ENCODE measurements around the gene SECTM1. TPM values are rescaled to one million over a fixed set of nuclear protein-coding genes. Genes with fewer than 3 reads are reported as not detected.

SECTM1 gene
- total and polyA plus RNA-seq, 9 of the 15 experiments (the other 6 are each of a cell fraction or from before 2014, with no cell fraction given): 0.11 to 0.46 (median 0.18) TPM; not detected in 6

DNA sequence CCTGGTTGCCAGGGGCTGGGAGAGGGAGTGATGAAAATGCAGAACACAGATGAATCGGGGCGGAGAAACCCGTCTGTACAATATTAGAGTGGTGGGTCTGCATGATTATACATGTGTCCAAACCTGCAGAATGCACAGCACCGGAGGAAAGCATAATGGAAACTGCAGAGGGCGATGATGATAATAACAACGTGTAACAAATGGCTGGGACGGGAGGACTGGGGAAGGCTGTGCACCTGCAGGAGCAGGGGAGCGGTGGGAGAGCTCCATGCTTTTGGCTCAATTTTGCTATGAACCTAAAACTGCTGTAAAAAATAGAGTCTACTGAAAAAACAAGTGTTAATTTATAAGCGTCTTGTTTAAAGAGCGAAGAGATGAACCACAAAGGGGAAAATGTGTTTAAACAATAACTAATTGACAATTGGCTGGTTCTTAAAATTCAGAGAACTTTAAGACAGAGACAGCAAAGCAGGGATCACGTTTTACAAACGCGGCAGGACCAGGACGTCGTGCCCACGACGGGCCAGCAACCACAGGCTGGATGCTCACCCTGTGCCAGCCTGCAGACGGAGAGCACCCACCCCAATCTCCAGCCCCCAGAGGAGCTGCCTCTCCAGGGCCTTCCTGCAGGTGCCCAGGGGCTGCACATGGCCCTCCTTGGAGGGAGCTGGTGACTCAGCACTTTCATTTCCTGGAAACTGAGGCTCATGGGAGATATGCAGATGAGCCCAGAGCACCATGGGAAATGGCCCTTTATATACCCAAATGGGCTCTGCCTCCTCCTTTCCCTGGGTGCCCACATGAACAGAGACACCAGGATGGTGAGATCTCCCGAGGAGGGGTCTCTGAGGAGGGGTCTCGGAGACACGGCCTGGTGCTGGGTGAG, 25.1 kb upstream of the SECTM1 start, which contains the start of gene TEX19 (continued):
- 0 out of 2 replicates have a peak, but pooled peaks have one; percentile 19 for TF ChIP-seq SP1 (CRISPR knock-in tag; IDR thresholded peaks at IDR 0.05)
- no peak for TF ChIP-seq ZNF551 (CRISPR knock-in tag; IDR thresholded peaks at IDR 0.05)
- TF ChIP-seq, protein P1, sequence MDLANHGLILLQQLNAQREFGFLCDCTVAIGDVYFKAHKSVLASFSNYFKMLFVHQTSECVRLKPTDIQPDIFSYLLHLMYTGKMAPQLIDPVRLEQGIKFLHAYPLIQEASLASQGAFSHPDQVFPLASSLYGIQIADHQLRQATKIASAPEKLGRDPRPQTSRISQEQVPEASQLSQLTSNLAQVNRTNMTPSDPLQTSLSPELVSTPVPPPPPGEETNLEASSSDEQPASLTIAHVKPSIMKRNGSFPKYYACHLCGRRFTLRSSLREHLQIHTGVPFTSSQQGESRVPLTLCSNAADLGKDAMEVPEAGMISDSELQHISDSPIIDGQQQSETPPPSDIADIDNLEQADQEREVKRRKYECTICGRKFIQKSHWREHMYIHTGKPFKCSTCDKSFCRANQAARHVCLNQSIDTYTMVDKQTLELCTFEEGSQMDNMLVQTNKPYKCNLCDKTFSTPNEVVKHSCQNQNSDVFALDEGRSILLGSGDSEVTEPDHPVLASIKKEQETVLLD (IDR thresholded peaks at IDR 0.05): peak; percentile 10; the same call in 1 of the 2 replicates
- TF ChIP-seq NONO (IDR thresholded peaks at IDR 0.05; ENCODE audit: low read depth in 2 of 2, low read length in 1 of 2): peak in 1 of 2 experiments; percentile 19; a peak in 1 of 4 replicates
- TF ChIP-seq, protein P2, sequence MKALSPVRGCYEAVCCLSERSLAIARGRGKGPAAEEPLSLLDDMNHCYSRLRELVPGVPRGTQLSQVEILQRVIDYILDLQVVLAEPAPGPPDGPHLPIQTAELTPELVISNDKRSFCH (CRISPR knock-in tag; IDR thresholded peaks at IDR 0.05): no peak
- TF ChIP-seq, protein P2 (tag; IDR thresholded peaks at IDR 0.05): peak; percentile 59; the same call in 1 of the 2 replicates
- no peak for TF ChIP-seq TEAD2 (tag; IDR thresholded peaks at IDR 0.05)
- TF ChIP-seq, protein P3, sequence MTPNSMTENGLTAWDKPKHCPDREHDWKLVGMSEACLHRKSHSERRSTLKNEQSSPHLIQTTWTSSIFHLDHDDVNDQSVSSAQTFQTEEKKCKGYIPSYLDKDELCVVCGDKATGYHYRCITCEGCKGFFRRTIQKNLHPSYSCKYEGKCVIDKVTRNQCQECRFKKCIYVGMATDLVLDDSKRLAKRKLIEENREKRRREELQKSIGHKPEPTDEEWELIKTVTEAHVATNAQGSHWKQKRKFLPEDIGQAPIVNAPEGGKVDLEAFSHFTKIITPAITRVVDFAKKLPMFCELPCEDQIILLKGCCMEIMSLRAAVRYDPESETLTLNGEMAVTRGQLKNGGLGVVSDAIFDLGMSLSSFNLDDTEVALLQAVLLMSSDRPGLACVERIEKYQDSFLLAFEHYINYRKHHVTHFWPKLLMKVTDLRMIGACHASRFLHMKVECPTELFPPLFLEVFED (CRISPR knock-in tag; conservative IDR thresholded peaks at IDR 0.05): no peak
- TF ChIP-seq SLC30A9 (CRISPR knock-in tag; IDR thresholded peaks at IDR 0.05): no peak
- peak; percentile 43; the same call in 1 of the 2 replicates for TF ChIP-seq ETV1 (tag; conservative IDR thresholded peaks at IDR 0.05; ENCODE audit: low read depth)
- peak; percentile 26 for TF ChIP-seq TBP (optimal IDR thresholded peaks at IDR 0.05; ENCODE audit: low read depth, low read length)
- TF ChIP-seq TOE1 (IDR thresholded peaks at IDR 0.05; ENCODE audit: borderline replicate concordance): peak; percentile 53; the same call in 1 of the 2 replicates
- 0 out of 2 replicates have a peak, but pooled peaks have one; percentile 31 for TF ChIP-seq TOE1 (CRISPR knock-in tag; IDR thresholded peaks at IDR 0.05; ENCODE audit: borderline replicate concordance, low read depth)
- no peak for TF ChIP-seq ZBTB1 (CRISPR knock-in tag; IDR thresholded peaks at IDR 0.05; ENCODE audit: borderline replicate concordance, low read depth)
- no peak for TF ChIP-seq SRF (CRISPR knock-in tag; IDR thresholded peaks at IDR 0.05)
- no peak for TF ChIP-seq SIRT6 (IDR thresholded peaks at IDR 0.05; ENCODE audit: low read depth, low read length)
- no peak for TF ChIP-seq PYGO2 (tag; IDR thresholded peaks at IDR 0.05)
- TF ChIP-seq HDAC8 (tag; IDR thresholded peaks at IDR 0.05): 0 out of 2 replicates have a peak, but pooled peaks have one; percentile 63
- TF ChIP-seq DPF2 (IDR thresholded peaks at IDR 0.05): 0 out of 2 replicates have a peak, but pooled peaks have one; percentile 28
- TF ChIP-seq, protein P4, sequence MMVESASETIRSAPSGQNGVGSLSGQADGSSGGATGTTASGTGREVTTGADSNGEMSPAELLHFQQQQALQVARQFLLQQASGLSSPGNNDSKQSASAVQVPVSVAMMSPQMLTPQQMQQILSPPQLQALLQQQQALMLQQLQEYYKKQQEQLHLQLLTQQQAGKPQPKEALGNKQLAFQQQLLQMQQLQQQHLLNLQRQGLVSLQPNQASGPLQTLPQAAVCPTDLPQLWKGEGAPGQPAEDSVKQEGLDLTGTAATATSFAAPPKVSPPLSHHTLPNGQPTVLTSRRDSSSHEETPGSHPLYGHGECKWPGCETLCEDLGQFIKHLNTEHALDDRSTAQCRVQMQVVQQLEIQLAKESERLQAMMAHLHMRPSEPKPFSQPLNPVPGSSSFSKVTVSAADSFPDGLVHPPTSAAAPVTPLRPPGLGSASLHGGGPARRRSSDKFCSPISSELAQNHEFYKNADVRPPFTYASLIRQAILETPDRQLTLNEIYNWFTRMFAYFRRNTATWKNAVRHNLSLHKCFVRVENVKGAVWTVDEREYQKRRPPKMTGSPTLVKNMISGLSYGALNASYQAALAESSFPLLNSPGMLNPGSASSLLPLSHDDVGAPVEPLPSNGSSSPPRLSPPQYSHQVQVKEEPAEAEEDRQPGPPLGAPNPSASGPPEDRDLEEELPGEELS (CRISPR knock-in tag; IDR thresholded peaks at IDR 0.05; ENCODE audit: borderline replicate concordance): 0 out of 2 replicates have a peak, but pooled peaks have one; percentile 38
- TF ChIP-seq DIDO1 (tag; IDR thresholded peaks at IDR 0.05; ENCODE audit: low read depth): no peak
